Fibroblast of skin of left quadriceps (primary cell): Measurements from ENCODE around the gene TOR1AIP2.
"Not testable (repeated sequence)": the region's sequence is repeated elsewhere in the genome, so short reads cannot be mapped to it uniquely, and the experiment has no call there.

Experiments used
- DNase-seq, 2 experiments: peaks; one replicate each; pipeline ENCODE4 v3.0.0-alpha.2; 2013; ENCODE audit warnings: low read depth in 2 of 2

The TOR1AIP2 gene

DNA sequence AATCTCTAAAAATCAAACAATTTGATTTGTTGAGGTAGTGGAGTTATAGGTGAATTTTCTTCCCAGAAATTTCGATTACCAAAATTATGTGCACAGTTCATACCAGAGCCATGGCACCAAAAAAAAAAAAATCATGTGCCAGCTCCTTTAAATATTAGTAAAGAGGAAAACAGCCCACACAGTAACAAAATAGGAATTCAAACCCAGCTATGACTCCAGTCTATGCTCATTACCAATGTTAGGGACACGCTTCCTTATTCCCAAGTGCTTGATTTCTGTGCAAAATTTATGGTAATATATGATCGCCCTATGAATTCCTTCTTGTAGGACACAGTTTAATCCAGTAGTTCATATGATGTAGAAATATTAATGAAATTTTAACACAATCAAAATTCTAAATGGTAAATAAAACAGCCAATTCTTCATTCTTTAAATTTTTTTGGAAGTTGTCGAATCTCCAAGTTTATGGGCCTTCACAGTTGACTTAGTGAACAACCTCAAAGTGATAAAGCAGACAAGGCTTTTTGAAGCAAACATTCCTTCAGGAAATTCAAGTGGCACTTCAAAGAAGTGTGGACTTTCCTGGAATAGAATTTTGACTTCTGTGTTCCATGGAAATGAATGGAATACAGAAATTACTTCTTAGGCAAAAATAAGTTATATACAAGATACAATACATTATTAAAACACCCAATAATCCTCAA lies 1.9 kb downstream of the TOR1AIP2 start:
- no peak for DNase-seq

- DNase-seq = no peak
Measured at GRCh38 chr1:179873438-179873851, 4.2 kb downstream of the TOR1AIP2 start.

- no peak for DNase-seq
Measured at GRCh38 chr1:179872558-179872957, 5.0 kb downstream of the TOR1AIP2 start.

GRCh38 chr1:179871940-179872339 lies 5.7 kb downstream of the TOR1AIP2 start:
- DNase-seq = no peak

GRCh38 chr1:179870870-179871269 lies 6.7 kb downstream of the TOR1AIP2 start:
- DNase-seq = no peak

DNA sequence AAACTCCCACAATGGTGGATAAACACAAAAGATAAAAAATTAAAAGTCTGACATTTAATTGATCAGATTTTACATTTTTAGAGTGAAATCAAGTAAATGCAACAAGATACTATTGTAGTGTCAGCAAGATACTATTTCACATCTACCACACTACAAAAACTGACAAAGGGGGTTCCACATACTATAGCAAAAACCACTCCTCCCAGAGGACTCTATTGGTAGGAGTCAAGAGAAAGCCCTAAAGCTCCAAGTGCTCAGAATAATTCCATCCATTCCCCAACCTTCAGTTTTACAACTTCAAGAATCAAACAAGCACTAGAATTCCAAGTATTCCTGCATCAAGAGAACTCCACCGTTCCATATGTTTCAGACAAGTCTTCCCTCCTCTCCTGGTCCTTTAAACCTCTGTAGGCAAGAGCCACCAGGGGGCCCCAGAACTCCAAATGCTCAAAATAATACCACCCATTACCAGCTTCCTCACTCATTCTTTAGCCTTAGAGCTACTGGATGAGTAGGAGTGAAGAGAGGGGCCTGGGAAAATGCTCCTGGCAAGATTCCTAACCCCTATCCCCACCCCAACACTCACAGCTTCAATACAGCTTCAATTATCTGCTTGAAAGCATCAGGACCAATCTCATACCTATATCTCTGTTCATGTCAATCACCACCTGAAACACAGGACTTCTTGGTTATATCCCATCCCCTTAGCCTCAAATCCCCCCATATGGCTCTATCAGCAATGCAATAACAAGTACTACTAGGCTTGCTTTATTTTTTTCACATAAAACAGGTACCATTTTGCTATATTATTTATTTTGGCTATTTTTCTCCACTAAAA lies 9.9 kb downstream of the TOR1AIP2 start:
- peak; percentile 34 to 35 for DNase-seq

GRCh38 chr1:179866616-179867015 lies 11.0 kb downstream of the TOR1AIP2 start:
- no peak for DNase-seq

DNA sequence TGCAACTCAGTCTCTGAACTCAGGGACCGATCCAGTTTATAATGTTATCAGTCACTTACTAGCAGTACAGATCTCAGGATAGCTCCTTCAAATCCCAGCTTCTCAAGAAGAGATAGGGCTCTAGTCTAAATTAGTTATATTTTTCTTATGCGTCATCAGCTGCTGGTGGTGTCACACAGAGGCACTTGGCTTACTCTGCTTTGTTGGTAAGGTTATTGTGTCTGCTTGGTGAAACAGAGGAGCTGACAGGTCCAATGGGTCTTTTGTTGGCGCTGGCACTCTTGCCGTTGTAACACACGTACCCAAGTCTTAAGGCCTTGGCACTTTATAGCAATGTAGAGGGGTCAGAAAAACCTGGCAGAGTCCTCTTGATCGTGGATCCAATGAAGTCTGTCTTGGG lies 12.2 kb downstream of the TOR1AIP2 start:
- DNase-seq = no peak

DNA sequence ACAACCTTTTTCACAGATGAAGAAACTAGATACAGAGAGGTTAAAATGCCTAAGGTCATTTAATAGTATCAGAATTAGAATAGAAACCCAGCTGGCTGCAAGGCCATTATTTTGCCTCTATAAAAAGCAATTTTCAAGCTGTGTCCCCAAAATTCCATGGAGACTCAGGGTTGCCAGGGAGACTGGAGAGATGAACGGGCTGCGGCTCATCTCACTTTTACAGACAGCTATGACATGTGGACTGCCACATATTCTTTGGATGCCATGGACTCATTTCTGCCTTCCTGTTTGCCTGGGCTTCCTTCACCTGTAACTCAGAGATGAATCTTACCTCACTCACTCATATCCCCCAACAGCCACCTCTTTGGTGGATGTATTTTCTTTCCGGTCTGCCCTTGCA lies 17.0 kb downstream of the TOR1AIP2 start:
- no peak for DNase-seq

DNA sequence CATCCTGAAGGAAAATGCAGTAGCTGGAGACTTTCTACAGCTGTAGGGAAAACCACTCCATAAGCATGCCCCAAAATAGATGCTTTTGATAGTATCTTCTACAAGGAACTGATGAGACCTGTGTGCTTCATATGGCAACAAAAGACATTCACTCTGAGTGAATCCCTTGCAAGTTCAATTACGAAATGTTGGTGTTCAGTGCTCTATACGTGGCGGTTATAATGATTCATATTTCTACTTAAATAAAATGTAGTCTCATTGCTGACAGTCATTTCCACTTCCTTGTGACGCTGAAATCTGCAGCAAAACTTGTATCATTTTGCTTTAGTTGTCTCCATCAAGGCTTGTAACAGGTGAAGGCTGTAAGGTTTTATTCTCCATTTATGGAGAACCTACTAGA lies 20.6 kb downstream of the TOR1AIP2 start:
- DNase-seq = no peak

DNA sequence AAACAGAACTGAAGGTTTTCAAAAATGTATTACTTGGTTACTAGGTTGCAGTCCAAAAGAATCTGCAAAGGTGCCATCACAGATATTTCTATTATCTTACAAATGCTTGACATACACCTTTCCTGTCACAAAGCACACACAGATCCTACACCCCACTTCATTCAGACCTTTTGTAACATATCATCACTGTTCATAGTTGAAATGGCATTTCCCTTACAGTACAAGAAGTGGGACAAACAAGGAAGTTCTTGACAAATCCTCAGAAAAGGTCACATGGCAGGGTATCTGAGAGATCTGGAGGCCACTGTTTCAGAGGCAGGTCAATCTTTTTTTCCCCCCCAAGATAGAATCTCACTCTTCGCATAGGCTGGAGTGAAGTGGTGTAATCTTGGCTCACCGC lies 21.3 kb downstream of the TOR1AIP2 start:
- no peak for DNase-seq

DNA sequence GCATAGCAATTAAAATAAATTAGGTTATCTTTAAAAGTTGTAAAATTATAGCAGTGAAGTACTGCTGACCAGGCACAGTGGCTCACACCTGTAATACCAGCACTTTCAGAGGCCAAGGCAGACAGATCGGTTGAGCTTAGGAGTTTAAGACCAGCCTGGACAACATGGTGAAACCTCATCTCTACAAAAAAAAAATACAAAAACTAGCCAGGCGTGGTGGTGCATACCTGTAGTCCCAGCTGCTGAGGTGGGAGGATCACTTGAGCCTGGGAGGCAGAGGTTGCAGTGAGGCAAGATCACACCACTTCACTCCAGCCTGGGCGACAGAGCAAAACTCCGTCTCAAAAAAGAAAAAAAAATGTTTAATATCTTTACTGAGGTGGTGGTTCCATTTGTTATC lies 21.8 kb downstream of the TOR1AIP2 start:
- DNase-seq = not testable (repeated sequence)

- DNase-seq = no peak
Measured at GRCh38 chr1:179853102-179853501, 24.5 kb downstream of the TOR1AIP2 start.

DNA sequence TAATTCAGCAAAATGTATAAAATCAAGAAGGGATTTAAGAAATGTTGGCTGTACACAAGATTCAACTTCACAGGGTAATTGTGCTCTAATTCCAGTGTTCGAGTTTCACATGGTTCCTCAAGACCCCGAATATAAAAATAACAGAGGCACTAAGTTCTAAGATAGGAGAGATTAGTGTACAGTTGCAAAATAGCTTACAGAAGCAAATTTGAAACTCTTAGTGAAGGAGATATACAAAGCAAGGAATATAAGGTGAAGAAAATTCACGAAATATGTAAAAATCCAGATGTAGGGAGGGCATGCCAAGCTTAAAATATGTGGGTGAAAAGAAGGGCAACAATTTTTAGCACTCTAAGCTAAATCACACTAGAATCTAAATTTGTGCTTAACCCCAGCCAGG lies 29.4 kb downstream of the TOR1AIP2 start:
- no peak for DNase-seq

DNA sequence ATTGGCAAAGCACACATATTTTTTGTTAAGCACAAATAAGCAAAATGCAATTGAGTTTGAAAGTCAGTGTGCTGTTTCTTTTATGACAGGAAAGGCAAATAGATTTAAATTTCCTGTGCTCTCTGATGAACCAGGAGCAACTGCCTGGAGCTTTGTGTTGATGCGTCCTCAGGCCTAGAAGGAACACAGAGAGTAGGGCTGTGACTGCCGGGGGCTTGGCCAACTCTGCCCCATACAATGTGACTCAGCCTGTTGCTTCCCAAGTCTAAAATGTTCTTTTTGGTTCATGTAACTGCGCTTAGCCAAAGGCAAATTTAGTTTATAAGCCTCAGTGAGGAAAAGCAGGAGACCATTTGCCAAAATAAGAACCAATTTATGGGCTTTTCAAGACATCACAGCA lies 37.5 kb downstream of the TOR1AIP2 start:
- no peak for DNase-seq

- DNase-seq = not testable (repeated sequence)
Measured at GRCh38 chr1:179836686-179837445, 40.7 kb downstream of the TOR1AIP2 start.

- no peak for DNase-seq
Measured at GRCh38 chr1:179831852-179832699, 45.5 kb downstream of the TOR1AIP2 start.

- DNase-seq = no peak
Measured at GRCh38 chr1:179831225-179831624, 46.4 kb downstream of the TOR1AIP2 start.

DNA sequence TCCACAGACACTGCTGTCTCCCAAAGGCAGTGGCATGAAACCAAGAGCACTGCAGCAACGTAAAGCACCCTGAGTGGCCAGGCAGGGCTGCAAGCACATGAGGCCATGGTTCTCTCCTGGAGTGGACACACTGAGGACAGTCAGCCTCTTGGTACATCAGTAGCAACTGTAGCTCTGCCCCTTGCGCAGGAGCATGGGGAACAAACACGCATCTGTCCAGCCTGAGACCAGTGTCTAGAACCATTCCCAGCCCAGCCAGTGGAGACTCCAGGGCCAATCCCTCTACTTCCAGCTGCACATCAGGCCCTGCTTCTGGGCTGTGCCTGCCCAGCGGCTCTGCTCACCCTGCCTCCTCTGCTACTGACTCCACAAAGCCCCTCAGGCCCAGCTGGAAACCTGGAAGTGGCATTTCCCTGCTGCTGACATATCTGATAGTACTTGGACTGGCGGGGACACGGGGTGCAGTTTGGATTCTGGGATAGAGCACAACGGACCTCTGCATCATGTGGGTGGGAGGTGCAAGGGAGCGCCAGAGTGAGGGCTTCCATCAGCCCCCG lies 49.0 kb downstream of the TOR1AIP2 start:
- DNase-seq = no peak

- DNase-seq = no peak
Measured at GRCh38 chr1:179826626-179827280, 50.9 kb downstream of the TOR1AIP2 start.
